GM12872 (cell line): ENCODE data around the gene CSF2RB.

Experiments
- CTCF ChIP-seq: IDR thresholded peaks from 3 replicates; pipeline ENCODE4 v1.5.1; 2011; ENCODE audit warnings: low read depth, mild to moderate bottlenecking, low read length, moderate library complexity; ENCODE audit not compliant: insufficient read depth

CSF2RB gene

GRCh38 chr22:36928786-36929535 lies 15.5 kb downstream of the CSF2RB start:
- TF ChIP-seq CTCF: no peak

- no peak for TF ChIP-seq CTCF
Measured at GRCh38 chr22:36929621-36930020, 16.2 kb downstream of the CSF2RB start.

GRCh38 chr22:36930041-36930935 lies 16.9 kb downstream of the CSF2RB start:
- no peak for TF ChIP-seq CTCF

- TF ChIP-seq CTCF: no peak
Measured at GRCh38 chr22:36931446-36931845, 18.0 kb downstream of the CSF2RB start.

GRCh38 chr22:36933629-36934417 lies 20.4 kb downstream of the CSF2RB start:
- no peak for TF ChIP-seq CTCF

GRCh38 chr22:36934418-36935312 lies 21.2 kb downstream of the CSF2RB start:
- TF ChIP-seq CTCF: no peak
